Keratinocyte (primary cell): ENCODE measurements around the gene OR2F2. TPM values are rescaled to one million over a fixed set of nuclear protein-coding genes. Genes with fewer than 3 reads are reported as not detected.

ENCODE experiments used
- DNase-seq: peaks from one replicate; pipeline ENCODE4 v3.0.0-alpha.2; 2011; ENCODE audit warnings: low read depth, missing footprints, low spot score
- FAIRE-seq: peaks from 2 replicates; lab custom pipeline; 2011; peaks lifted over from hg19 to GRCh38; lab: Jason Lieb, UNC
- H2AFZ ChIP-seq: 2 replicates; pipeline ENCODE4 v1.6.0; 2012; ENCODE audit warnings: low read length, control low read depth, inconsistent platforms; ENCODE audit not compliant: control insufficient read depth
- H3K27ac ChIP-seq: 2 replicates; pipeline ENCODE4 v1.5.1; 2011; ENCODE audit warnings: low read length; ENCODE audit not compliant: control insufficient read depth, insufficient read depth
- H3K27me3 ChIP-seq: 3 replicates; pipeline ENCODE4 v1.6.0; 2011; ENCODE audit warnings: low read length; ENCODE audit not compliant: control insufficient read depth, insufficient read depth; ENCODE audit errors: extremely low read depth
- H3K36me3 ChIP-seq, 2 experiments: 2 replicates in 1 of 2; 3 replicates in 1 of 2; pipeline ENCODE4 v1.5.1; 2011; ENCODE audit warnings: low read length in 2 of 2, mild to moderate bottlenecking in 1 of 2; ENCODE audit not compliant: control insufficient read depth in 2 of 2, insufficient read depth in 2 of 2; ENCODE audit errors: extremely low read depth in 1 of 2
- H3K4me1 ChIP-seq: 3 replicates; pipeline ENCODE4 v1.5.1; 2011; ENCODE audit warnings: low read length; ENCODE audit not compliant: control insufficient read depth, insufficient read depth; ENCODE audit errors: extremely low read depth
- H3K4me2 ChIP-seq: 3 replicates; pipeline ENCODE4 v1.6.0; 2011; ENCODE audit warnings: low read depth, low read length; ENCODE audit not compliant: control insufficient read depth, insufficient read depth; ENCODE audit errors: extremely low read depth
- H3K4me3 ChIP-seq, 3 experiments: fragments of 200-600 bp in 1 of 3; sonication (generic) in 1 of 3; 2 replicates in 2 of 3; 3 replicates in 1 of 3; pipeline ENCODE4 v1.5.1; 2011 to 2016; ENCODE audit warnings: low read length in 3 of 3, mild to moderate bottlenecking in 3 of 3, control low read depth in 2 of 3, inconsistent platforms in 1 of 3, low read depth in 1 of 3, mixed read lengths in 1 of 3, mixed run types in 1 of 3, moderate library complexity in 1 of 3; ENCODE audit not compliant: control insufficient read depth in 2 of 3, insufficient read depth in 2 of 3; ENCODE audit errors: extremely low read depth in 1 of 3
- H3K79me2 ChIP-seq: 2 replicates; pipeline ENCODE4 v1.6.0; 2012; ENCODE audit warnings: low read length; ENCODE audit not compliant: control insufficient read depth, insufficient read depth
- H3K9ac ChIP-seq: 3 replicates; pipeline ENCODE4 v1.6.0; 2011; ENCODE audit warnings: low read length; ENCODE audit not compliant: control insufficient read depth, insufficient read depth; ENCODE audit errors: extremely low read depth
- H3K9me1 ChIP-seq: 3 replicates; pipeline ENCODE4 v1.6.0; 2011; ENCODE audit warnings: low read length; ENCODE audit not compliant: control insufficient read depth, insufficient read depth; ENCODE audit errors: extremely low read depth
- H3K9me3 ChIP-seq: 2 replicates; pipeline ENCODE4 v1.5.1; 2012; ENCODE audit warnings: low read depth, low read length; ENCODE audit not compliant: control insufficient read depth
- H4K20me1 ChIP-seq: 3 replicates; pipeline ENCODE4 v1.6.0; 2011; ENCODE audit warnings: low read length; ENCODE audit not compliant: control insufficient read depth, insufficient read depth; ENCODE audit errors: extremely low read depth
- CTCF ChIP-seq, 3 experiments: IDR thresholded peaks in 1 of 3; conservative IDR thresholded peaks in 1 of 3; optimal IDR thresholded peaks in 1 of 3; 2 replicates in 2 of 3; 3 replicates in 1 of 3; pipeline versions ENCODE3 to v1.5.1; 2011; ENCODE audit warnings: low read length in 3 of 3, mild to moderate bottlenecking in 3 of 3, moderate library complexity in 2 of 3, control low read depth in 1 of 3, inconsistent platforms in 1 of 3; ENCODE audit not compliant: insufficient read depth in 2 of 3; ENCODE audit errors: extremely low read depth in 1 of 3
- EZH2 ChIP-seq: IDR thresholded peaks from one replicate; pipeline ENCODE4 v1.6.1; 2012; ENCODE audit warnings: inconsistent platforms, mild to moderate bottlenecking, low read length, moderate library complexity
- dilution Hi-C: fragments of 300-500 bp; cut with MboI; formaldehyde crosslinking; loops from one replicate; pipeline ENCODE4 v1.7.0; 2020; ENCODE audit warnings: low sequenced_read_pairs; ENCODE audit not compliant: extremely low pct_ligation_motif_present
- polyA plus RNA-seq, 5 experiments: library from polyadenylated mRNA; depleted of rRNA in 3 of 5; stranded (reverse) in 3 of 5; stranded (forward) in 1 of 5; unstranded in 1 of 5; fragments of >200 nt; gene quantifications; 1 replicate in 1 of 5; 2 replicates in 3 of 5; 3 replicates in 1 of 5; pipeline versions ENCODE4 v1.2.1 to v1.2.3, GENCODE V29; 2011 to 2012; ENCODE audit warnings: missing spikeins in 2 of 5, low read depth in 1 of 5, low replicate concordance in 1 of 5

Gene OR2F2
- polyA plus RNA-seq, 1 donor (not counting 4 experiments of a cell fraction or from before 2014, with no cell fraction given), result not detected

- H3K9me1 ChIP-seq, result no peaks in the 10 kb centered on the region
- H3K4me3 ChIP-seq, result no peak overlapping the region
- H3K9ac ChIP-seq, result no peak overlapping the region
- no peaks in the 10 kb centered on the region for H3K27me3 ChIP-seq
- no peaks in the 10 kb centered on the region for H3K79me2 ChIP-seq
- TF ChIP-seq CTCF (optimal IDR thresholded peaks at IDR 0.05 in 1 of 3, IDR thresholded peaks at IDR 0.05 in 1 of 3, conservative IDR thresholded peaks at IDR 0.05 in 1 of 3; ENCODE audit: extremely low read depth in 1 of 3, insufficient read depth in 2 of 3, low read length in 3 of 3) (no peak), EZH2 (no peak)
- H3K9me3 ChIP-seq, result no peaks in the 10 kb centered on the region
- H3K27ac ChIP-seq, result no peak overlapping the region
- no peak overlapping the region for H2AFZ ChIP-seq
- DNase-seq, result no peak
- no peaks in the 10 kb centered on the region for H3K36me3 ChIP-seq
- no peak for FAIRE-seq
- no peaks in the 10 kb centered on the region for H3K4me1 ChIP-seq
- no peaks in the 10 kb centered on the region for H4K20me1 ChIP-seq
- H3K4me2 ChIP-seq, result no peak overlapping the region
- dilution Hi-C loops, result no loop called here
Measured at GRCh38 chr7:143948733-143949132, 13.7 kb downstream of the OR2F2 start.

- Histone ChIP-seq H3K9me3 (no peaks in the 10 kb centered on the region), H3K9ac (no peak overlapping the region), H4K20me1 (no peaks in the 10 kb centered on the region), H3K36me3 (no peaks in the 10 kb centered on the region), H3K4me3 (no peak overlapping the region), H3K4me1 (no peaks in the 10 kb centered on the region), H2AFZ (no peak overlapping the region), H3K79me2 (no peaks in the 10 kb centered on the region), H3K9me1 (no peaks in the 10 kb centered on the region), H3K27me3 (no peaks in the 10 kb centered on the region), H3K27ac (no peak overlapping the region), H3K4me2 (no peak overlapping the region)
- TF ChIP-seq EZH2 (no peak), CTCF (optimal IDR thresholded peaks at IDR 0.05 in 1 of 3, IDR thresholded peaks at IDR 0.05 in 1 of 3, conservative IDR thresholded peaks at IDR 0.05 in 1 of 3; ENCODE audit: extremely low read depth in 1 of 3, insufficient read depth in 2 of 3, low read length in 3 of 3) (no peak)
- dilution Hi-C loops, result no loop called here
- no peak for DNase-seq
- FAIRE-seq, result no peak
Measured at GRCh38 chr7:143953421-143953820, 18.4 kb downstream of the OR2F2 start.
